Astrocyte of the hippocampus (primary cell): ENCODE measurements around the gene FLT1.

Source experiments
- DNase-seq: peaks from one replicate; pipeline ENCODE4 v3.0.0; 2011; ENCODE audit warnings: low read depth, low spot score

Gene FLT1

DNA sequence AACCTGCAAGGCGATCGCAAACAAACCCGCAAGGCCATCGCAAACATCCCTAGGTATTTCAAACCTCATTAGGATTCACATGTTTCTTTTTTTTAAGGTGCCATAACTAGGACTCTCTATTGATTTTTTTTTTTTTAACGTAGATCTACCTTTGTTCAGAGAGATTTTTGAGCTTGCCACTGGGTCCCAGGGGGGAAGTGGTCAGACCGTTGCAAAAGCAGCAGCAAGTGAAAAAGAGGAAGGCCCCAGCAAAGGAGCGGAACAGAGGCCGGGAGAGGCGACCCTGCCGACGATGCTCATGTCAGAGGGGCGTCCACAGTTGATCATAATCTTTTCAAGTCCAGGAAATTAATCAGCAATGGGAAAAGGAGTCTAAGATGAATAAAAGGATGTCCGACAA is 32.7 kb upstream of the FLT1 start:
- no peak for DNase-seq

DNA sequence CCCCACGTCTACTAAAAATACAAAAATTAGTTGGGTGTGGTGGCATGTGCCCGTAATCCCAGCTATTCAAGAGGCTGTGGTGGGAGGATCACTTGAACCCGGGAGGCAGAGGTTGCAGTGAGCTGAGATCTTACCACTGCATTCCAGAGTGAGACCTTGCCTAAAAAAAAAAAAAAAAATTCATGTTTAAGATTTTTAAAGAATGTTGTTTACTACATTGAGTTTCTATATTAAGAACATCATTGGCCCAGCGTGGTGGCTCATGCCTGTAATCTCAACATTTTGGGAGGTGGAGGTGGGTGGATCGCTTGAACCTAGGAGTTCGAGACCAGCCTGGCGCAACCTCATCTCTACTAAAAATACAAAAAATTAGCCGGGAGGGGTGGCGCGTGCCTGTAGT is 31.9 kb upstream of the FLT1 start:
- DNase-seq = no peak

DNA sequence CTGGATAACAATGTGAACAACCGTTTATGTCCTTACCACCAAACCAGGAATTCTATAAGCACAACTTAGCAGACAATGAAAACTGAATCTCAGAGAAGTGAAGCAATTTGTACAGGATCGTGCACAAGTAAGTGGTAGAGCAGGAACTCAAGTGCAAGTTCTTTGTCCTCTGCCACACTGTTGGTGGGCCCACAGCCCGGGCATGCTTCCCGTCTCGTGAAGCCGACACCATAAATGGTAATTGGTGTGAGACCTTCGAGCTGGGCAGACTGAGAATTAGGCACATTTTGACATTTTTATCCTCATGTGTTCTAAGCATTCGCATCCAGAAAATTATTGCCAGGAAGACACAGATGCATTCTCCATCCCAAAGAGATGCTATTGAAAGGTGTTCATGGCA is 27.9 kb upstream of the FLT1 start:
- DNase-seq = no peak

DNA sequence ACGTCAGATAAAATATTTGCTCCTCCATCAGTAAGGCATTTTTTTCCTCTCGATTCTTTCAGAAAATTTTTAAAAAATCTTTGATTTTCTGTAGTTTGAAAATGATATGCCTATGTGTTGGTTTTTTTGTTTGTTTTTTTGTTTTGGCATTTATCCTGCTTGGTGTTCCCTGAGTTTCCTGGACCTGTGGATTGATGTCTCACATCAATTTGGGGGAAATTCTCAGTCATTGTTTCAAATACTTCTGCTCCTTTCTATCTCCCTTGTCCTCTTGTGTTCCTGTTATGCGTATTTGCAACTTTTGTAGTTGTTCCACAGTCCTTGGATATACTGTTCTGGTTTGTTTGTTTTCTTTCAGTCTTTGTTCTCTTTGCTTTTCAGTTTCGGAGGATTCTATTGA is 18.8 kb upstream of the FLT1 start:
- DNase-seq = no peak

DNA sequence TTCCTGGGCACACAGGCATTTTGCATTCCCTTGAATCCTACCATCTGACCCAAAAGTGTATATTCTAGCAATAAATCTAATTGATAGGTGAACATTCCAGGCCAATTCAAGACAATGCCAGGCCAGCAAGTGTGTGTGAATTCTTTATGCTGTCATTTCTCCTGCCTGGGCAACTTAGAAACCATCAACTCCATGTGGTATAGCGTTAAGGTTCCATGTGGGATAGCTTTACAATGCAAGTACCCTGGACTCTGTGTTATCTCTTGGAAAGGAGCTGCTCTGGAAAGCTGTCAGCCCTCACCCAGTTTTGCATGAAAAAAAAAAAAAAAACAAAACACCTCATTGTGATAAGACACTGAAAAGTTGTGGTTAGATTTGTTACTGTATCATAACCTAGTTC is 15.6 kb upstream of the FLT1 start:
- no peak for DNase-seq

DNA sequence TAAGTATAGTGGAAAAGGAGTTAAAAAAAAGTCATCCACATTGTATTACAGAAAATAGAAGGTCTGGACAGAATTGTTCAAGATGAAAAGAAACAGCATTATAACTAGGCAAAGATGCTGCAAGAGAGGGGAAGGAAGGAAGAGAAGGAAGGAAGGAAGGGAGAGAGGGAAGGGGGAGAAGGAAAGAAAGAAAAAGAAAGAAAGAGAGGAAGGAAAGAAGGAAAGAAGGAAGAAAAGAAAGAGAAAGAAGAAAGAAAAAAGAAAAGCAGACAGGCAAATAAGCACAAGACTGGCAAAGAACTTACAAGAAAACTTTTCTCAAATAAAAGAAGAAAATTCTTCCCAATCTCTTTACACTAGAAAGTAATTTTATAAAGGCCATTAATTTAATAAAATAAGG is 15.1 kb upstream of the FLT1 start:
- DNase-seq = no peak

DNA sequence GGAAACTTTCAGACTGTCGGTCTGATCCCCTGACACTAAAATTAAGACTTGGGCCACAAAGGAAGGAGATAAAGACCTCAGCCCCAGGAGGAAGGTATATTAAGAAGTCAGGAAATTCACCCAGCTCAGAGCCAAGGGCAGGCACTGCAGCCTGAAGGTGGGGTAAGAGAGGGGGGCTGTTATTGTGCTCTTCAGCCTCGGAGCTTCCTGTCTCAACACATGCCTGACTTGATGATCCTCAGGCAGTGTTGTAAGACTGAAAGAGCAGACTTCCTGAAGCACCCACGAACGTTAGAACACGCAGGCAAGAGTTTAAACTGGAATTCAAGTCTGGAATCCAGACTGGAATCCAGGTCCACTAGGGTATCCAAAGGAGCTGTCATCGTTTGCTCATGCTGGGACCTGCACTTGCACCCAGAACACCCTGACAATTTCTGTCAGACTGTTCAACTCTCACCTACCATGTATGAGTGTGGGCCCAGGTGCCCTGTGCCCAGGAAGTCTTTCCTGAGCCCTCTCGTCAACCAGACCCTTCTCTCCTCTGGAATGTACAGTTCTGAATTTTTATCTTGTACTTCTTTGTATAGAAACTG is 10.7 kb upstream of the FLT1 start:
- DNase-seq = no peak

DNA sequence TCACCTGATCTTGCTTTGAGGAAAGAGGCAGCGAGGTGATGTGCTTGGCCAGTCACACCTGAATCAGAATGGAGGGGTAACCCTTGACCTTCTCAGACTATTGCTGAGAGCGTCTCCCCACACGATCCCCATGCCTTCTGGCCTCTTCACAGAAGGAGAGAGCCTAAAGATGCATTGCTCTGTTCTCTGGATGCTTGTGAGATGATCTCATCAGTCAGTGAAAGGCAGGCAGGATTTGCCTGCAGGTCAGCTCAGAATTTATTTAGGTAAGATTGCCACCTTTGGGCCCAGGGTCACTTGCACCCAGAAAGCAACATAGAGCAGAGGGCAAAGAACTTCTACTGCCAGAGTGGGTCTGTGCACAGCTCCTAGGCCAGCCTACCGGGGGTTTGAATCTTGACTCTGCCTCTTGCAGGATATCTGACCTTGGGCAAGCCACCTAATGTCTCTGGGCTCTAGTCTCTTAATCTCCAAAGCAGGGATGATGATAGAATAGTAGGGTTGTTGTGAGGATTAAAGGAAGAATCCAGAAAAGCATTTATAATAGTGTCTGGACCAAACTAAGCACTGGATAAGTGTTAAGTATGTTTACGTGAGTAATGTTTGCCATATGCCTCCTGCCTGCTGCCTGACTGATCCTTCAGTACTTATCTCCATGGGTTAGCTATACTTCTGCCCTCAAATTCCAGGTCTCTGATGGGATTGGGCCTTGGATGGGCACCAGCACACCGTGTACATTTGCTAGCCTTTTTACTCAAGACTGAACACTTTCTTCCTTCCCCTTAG is 8.4 kb upstream of the FLT1 start:
- DNase-seq = no peak

DNA sequence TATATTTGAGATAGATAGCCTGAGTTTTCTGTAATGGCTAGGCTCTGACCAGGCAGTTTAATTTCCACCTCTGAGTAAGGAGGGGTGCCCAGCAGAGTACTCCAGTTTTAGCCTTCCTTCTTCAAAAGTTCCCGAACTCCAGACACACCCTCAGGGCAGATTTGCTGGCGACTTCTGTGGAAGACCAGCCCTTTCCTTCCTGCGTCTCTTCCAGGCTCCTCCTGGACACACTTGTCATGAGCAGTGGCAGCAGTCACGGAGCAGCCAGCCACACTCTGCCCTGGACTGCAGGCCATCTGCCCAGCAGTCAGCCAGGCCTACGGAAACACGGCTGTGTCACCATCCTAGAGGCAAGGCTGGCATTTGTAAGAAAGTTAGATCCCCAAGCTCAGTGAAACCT is 6.6 kb upstream of the FLT1 start:
- no peak for DNase-seq

DNA sequence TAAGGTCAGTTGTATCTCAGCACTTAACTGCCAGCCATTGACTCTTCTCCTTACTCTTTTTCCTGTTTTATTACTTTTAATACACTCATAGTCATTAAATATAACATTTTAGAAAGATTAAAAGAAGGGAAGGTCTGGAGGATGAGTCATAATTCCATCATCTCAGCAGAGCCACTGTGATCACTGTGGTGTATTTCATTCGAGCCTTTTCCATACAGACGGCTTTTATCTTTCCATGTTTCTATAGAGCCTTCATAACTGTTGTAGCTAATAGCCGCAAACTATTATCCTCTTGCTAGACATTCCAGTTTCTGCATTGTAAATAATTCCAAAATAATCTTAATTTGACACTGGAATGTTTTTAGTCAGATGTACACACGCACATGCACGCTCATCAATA is 4.7 kb upstream of the FLT1 start:
- no peak for DNase-seq

DNA sequence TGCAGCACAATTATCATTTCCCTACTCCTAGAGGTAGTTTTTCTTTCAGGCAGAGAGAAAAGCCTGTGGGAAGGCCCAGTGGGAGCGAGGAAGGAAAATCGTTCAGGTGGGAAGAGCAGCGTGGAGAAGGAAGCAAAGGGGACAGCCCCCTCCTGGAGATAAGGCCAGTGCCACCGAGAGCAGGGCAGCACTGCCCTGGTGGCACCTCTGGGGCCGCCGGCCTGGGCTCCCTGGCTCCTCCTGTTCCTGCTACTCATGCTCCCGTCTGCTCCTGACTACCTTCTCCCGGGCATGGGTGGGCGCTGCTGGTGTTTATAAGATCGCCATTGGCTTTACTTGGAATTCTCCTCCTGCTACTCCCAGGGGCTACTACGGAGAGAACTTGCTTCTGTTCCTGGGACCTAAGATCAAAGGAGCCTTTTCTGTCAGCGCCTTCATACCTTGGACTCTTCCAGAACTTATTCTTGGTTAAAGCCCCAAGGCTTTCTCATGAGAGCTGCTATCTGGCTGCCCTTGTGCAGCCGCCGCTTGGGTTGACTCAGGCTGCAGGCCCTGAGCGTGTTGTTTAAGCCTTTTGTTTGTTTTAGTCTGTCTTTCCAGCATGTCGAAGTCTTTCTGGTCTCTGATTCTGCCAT is 3.7 kb upstream of the FLT1 start:
- DNase-seq = no peak

DNA sequence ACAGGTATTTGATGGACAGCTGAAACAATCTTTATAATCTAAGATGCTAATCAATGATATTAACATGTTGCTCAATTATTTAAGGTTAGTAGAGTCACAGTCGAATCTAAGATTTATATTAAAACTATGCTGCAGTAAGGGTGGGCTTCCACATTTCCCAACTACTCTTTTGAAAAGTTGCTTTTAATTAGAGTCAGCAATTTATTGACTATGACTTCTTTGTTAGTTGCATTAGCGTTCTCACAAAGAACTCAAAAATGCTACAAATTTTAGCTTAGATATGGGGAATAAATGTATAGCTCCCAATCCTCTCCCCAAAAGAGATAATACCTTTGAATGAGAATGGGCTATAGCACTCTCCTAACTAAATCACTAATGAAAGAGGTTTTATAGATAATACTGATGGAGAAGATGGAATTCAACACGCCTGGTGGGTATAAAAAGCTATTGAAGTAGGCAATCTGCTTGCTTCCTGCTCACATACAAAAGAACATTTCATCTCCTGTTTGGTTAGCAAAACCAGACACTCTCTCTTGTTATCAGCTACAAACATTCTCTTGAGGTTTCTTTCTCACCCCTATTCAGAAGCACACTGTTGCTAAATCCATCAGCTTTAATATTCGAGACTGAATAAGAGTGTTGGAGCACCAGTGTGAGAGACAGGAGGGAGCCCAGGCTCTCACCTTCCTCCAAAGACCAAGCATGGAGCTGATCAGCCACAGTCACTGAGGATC is 2.4 kb upstream of the FLT1 start:
- DNase-seq = no peak

DNA sequence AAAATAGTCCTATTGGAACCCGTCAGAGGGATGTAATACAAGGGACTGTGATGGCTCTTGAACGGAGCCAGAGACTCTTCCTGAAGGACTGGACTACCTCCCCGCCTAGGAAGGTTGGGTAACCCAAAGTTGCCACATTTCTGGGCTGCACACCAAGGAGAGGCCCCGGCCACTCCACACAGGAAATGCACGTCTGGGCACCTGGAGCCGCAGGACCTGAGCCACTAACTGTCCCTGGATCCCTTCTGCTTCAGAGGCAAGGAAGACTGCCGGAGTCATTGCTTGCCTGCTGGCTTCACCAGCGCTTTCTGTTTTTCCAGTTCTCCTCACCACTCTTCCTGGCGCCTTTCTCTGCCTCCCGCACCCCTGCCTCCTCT is 1.2 kb upstream of the FLT1 start:
- no peak for DNase-seq

DNA sequence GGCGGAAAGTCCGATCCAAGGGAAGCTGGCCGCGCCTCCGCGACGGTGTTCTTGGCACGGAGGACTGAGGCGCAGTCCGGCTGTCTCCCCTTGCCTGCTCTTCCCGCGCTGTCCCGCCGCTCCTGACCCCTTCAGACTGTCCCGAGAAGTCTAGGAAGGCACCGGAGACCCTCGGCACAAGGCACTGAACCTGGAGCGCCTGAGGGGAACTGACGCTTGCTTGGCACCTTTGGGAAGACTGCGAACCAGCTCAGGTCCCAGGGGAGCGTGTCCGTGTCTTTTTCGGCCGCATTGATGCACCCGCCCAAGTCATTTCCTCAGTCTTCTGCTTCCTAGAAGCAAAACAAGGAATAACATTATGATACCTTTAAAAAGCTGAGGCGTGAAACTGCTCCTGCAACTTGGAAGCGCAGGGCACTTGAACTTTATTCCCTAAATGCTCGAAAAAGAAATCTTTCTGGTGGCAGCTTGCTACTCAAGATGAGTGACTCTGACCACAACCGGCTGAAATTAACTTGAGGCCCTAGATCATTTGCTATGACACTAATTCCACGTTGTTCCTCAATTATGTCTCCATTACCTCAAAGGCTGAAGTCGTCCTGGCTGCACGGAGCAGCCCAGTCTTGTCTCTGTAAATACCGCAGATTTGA is 735 bp upstream of the FLT1 start:
- DNase-seq = peak; percentile 27

DNA sequence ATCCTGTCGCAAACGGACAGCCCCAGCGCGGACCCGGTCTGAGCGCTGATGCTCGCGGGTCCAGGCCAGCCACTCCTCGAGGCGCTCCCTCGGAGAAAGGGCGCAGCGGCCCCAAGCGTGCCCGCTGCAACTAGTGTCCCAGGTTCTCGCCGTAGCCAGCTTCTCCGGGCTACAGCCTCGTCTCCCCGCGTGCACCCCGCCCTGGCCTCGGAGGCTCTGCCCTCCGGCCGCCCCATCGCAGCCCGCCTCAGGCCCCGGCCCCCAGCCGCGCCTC is 487 bp downstream of the FLT1 start:
- no peak for DNase-seq

DNA sequence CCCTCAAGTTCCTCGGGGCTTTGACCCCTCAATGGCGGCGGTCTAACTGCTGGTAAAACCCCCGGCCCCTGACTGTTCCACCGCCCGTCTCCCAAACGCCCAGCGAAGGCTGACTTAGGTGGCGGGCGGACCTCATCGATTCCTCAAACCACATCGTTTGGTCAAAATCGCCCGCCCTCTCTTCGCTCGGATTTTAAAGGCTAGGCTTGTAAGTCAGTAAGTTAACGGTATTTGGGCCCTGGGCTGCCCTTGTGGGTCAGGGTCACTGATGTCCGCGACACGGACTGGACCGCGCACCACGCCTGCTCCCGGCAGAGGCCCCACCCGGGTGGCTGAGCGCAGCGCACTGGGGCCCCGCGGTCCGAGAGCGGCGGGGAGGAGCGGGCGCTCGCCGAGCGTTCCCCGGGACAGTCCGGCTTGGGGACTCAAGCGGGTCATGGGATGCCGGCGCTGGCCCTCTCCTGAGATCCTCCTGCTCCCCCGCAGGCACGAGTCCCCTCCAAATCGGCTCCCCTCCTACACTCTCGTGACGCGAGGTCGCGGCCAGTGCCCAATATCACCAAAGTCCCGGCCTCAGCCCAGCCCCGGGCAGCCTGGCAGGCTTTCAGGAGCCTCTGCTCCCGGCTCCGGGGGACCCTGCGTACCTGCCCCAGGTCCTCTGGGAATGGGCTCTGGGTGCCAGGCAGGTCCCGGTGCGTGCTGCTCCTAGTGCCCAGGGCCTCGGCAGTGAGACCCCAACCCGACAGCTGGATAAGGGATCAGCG is 1.0 kb downstream of the FLT1 start:
- peak; percentile 1 for DNase-seq

DNA sequence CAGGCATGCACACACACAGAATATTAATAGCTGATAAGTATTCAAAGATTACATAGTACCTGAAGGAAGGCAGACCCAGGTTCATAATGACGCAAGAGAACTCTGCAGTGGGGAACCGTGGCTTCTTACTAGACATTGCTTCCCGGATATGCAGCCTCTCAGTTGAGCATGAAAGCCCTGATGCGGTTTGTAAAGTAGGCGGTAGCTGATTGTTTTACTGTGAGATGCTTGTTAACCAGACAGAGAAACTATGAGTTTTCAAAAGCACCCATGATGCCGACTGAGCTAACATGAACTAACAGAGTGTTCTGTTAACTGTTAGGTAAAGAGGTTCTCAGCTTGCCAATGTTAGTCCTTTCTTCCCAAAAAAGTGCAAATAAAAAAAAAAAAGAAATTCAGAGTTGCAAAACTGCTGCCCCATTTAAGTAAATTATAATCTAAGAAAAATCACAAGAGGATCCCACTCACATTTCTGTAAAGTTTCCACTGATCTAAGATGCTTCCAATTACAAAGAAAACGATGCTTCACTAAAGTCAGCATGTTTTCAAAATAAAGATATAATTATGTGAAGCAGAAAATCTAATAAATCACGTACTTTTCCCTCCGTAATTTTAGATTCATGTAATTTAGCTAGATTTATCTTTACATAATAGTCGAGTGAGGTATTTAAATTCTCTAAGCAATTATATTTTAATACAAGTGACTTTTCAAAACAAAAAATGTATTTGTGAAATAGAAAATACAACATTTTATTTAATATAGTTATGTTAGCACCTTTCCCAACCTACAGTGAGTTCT is 2.2 kb downstream of the FLT1 start:
- DNase-seq = no peak

DNA sequence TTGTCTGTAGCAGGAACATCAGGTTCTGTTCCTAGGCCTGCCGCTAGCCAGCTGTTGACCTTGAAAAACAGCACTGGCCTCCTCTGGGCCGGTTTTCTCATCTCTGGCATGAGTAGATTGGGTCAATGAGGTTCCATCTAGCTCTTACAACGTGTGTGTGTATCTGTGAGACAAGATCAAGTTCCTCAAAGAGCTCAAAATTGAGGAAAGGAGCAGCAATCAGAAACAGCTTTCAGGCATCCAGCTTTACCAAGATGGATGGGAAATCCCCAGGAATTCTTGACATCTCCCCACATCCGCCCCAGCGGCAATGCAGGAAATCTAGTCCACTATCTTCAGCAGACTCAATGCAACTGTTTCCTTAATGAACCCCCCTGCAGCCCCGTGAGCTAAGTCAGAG is 4.9 kb downstream of the FLT1 start:
- DNase-seq = no peak

DNA sequence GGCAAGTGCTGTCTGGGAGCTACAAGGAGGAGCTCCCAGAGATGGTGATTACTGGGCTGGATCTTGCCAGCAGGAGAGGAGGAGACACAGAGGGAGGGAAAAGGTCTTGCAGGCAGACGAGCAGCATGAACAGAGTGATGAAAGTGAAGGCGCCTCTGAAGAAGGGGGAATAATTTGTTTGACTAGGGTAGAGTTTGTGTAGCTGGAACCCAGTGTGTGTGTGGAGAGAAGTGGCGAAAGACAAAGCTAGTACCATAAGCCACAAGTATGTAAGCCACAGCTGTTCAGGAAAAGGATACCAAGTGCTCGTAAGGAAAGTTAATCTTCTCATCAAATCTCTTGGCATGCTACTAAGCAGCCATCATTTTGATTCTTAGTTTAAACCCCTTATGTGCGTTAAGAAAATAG is 5.4 kb downstream of the FLT1 start:
- no peak for DNase-seq

DNA sequence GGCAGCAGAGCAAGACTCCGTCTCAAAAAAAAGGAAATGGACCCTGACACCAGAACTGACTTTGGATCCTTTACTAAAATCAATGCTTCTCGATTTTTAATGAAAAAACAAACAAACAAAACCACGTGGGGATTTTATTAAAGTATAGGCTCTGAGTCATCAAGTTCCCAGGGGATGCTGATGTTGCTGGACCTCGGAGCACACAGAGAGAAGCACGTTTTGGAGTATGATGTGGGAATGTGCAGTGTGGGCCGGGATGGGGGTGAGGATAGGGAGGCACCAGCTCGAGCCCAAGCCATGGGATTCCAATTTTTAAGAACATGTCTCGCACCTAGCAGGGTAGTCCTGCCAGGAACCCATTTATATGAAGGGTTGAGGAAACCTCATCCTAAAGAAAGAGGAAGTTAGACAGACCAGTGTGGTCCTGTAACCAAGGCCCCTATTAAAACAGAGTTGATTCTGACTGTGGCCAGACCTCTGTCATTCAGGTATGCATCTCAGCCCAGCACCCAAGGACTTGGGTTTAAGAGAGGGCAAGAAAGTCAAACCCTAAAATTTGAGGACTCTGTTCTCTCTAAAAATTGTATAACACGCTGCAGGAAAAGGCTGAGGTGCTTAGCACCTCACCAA is 6.4 kb downstream of the FLT1 start:
- DNase-seq = no peak
